Stimulated activated CD4-positive, alpha-beta T cell treated with anti-CD3 and anti-CD28 coated beads, TNF-alpha, amount 100 ng/mL, for 24 hours (primary cell): Measurements from ENCODE around the gene UBR3.
A peak's percentile ranks its signal among the peaks of the same experiment; 100 is the strongest.
"Not testable (repeated sequence)": the region's sequence is repeated elsewhere in the genome, so short reads cannot be mapped to it uniquely, and the experiment has no call there.

Experiments
- DNase-seq, 3 experiments: peaks; one replicate each; pipeline ENCODE4 v3.0.0-alpha.2; 2020; ENCODE audit warnings: low read depth in 3 of 3

The UBR3 gene, protein sequence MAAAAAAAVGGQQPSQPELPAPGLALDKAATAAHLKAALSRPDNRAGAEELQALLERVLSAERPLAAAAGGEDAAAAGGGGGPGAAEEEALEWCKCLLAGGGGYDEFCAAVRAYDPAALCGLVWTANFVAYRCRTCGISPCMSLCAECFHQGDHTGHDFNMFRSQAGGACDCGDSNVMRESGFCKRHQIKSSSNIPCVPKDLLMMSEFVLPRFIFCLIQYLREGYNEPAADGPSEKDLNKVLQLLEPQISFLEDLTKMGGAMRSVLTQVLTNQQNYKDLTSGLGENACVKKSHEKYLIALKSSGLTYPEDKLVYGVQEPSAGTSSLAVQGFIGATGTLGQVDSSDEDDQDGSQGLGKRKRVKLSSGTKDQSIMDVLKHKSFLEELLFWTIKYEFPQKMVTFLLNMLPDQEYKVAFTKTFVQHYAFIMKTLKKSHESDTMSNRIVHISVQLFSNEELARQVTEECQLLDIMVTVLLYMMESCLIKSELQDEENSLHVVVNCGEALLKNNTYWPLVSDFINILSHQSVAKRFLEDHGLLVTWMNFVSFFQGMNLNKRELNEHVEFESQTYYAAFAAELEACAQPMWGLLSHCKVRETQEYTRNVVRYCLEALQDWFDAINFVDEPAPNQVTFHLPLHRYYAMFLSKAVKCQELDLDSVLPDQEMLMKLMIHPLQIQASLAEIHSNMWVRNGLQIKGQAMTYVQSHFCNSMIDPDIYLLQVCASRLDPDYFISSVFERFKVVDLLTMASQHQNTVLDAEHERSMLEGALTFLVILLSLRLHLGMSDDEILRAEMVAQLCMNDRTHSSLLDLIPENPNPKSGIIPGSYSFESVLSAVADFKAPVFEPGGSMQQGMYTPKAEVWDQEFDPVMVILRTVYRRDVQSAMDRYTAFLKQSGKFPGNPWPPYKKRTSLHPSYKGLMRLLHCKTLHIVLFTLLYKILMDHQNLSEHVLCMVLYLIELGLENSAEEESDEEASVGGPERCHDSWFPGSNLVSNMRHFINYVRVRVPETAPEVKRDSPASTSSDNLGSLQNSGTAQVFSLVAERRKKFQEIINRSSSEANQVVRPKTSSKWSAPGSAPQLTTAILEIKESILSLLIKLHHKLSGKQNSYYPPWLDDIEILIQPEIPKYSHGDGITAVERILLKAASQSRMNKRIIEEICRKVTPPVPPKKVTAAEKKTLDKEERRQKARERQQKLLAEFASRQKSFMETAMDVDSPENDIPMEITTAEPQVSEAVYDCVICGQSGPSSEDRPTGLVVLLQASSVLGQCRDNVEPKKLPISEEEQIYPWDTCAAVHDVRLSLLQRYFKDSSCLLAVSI (N-terminal part only)

DNA sequence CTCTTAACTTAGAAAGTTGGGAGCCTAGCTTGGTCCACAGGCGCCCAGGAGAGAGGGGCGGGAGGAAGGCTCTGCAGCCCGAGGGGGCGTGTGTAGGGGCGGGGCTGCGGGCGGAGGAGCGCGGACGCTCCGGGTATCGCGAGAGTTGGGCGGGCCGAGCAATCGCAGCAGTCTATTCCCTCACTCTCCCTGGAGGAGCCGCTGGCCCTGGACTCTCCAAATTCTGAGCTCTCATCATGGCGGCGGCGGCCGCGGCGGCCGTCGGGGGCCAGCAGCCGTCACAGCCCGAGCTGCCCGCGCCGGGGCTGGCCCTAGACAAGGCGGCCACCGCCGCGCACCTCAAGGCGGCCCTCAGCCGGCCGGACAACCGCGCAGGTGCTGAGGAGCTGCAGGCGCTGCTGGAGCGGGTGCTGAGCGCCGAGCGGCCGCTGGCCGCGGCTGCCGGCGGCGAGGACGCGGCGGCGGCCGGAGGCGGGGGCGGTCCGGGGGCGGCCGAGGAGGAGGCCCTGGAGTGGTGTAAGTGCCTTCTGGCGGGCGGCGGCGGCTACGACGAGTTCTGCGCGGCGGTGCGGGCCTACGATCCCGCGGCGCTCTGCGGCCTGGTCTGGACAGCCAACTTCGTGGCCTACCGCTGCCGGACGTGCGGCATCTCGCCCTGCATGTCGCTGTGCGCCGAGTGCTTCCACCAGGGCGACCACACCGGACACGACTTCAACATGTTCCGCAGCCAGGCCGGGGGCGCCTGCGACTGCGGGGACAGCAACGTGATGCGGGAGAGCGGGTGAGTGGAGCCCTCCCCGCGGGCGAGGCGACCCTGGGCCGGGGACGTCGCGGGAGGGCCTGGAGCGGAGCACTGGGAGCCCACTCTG, at the start of gene UBR3:
Gene UBR3, plus strand, starts transcription at position 183 of the 869 bp plus-strand sequence. Its CDS starts 54 bp downstream, at position 237.
- DNase-seq, result peak; percentile 83 to 91 (median 84)

DNA sequence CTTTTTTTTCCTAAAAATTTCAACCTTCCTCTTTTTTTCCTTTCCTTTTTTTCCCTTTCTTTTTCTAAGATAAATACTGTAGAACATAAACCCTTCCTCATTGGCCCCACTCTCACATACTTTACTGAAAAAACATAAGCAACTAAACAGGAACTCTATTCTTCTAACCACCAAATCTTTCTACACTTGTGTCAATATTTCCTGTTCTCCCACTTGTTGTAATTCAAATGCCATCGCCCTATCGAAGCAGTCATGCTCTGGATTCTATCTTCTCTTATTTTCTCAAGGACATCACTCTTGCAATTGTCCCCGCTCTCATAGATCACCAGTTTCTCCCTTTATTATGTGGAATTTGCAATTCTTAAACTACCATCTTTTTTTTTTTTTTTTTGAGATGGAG, 48.8 kb upstream of the UBR3 start:
- no peak for DNase-seq

DNA sequence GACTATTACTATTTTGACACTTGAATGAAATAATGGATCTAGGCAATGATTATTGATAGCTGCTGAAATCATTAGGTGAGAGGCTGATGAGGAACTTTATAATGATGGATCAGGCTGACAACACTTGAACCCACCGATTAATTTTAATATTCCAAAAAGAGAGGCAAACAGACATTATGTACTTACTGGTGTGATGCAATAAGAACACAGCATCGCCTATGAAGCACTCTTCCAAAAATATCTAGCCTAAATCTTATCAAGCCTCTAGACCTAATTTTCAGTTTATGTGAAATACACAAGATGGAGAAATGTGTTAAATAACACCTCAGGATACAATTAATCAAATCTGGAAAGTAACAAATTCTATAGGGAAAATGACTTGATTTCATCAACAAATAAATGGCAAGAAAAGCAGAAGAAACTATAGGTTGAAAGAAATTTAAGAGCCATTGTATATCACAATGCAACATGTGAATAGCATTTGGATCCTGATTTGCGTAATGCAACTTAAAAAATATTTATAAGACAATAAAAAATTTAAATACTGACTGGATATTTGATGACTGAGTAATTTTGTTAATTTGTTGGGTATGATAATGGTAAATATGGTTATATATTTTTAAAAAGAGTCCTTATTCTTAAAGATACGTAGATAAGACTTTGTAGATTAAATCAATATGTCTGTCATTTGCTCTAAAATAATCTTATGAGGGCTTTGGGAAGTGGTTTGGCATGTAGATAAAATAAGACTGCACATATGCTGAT, 45.8 kb upstream of the UBR3 start:
- no peak for DNase-seq

DNA sequence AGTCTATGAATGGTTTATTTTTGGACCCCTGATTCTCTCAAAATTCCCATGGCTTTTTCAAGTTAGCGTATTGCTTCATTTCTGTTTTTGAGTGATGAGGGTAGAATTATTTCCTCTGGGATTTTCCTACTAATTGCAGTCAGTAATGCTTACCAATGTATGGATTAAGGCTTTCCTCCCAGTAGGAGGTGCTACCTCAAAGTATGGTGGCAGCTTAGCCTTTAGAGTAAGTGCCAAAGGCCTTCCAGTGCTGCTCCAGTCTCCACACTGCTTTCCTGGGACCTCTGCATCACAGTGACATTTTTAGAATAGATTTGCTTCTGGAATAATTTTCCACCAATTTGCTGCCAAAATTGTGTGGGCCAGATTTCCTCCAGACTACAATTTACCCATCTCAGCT, 44.7 kb upstream of the UBR3 start:
- DNase-seq, result no peak

DNA sequence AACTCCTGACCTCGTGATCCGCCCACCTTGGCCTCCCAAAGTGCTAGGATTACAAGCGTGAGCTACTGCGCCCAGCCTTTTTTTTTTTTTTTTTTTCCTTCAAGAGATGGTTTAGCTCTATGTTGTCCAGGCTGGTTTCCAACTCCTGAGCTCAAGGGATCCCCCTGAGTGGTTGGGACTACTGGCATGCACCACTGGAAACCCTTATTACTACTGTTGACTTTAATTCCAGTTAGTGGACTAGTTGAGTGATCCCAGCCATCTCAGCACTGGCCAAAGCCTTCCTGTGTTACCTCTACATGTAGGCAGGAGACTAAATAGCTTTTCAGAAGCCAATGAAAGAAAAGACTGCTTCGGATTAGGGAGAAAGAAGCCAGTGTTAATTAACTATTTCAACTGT, 36.7 kb upstream of the UBR3 start:
- DNase-seq, result no peak

DNA sequence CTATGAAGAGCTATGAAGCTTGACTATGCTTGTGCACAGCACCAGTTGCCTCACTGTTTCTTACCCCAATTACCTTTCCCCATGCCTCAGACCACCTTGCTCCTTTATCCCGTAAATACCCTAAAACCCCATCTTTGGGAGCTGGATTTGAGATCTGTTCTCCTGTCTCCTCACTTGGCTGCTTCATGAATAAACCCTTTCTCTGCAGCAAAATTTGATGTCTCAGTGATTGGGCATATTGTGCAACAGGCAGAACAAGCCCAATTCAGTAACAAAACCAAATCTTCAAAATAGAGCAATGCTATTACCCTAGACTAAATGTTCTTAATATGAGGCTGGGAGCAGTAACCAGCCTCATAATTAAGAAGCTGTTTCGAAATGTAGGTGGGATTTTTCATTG, 32.1 kb upstream of the UBR3 start:
- DNase-seq, result no peak

DNA sequence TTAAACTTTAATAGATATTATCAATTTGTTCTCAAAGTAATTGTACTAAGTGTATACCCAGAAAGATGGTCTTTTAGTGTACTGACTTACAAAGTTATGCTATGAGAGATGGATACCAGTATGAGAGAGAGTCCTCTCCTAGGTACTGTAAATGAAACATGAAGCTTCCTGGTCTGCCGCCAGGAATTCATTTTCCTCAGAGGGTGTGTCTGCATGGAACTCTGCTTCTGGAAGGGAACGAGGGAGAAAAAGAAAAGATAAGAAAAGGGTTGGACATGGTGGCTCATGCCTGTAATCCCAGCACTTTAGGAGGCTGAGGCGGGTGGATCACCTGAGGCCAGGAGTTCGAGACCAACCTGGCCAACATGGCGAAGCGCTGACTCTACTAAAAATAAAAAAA, 30.8 kb upstream of the UBR3 start:
- DNase-seq, result no peak

DNA sequence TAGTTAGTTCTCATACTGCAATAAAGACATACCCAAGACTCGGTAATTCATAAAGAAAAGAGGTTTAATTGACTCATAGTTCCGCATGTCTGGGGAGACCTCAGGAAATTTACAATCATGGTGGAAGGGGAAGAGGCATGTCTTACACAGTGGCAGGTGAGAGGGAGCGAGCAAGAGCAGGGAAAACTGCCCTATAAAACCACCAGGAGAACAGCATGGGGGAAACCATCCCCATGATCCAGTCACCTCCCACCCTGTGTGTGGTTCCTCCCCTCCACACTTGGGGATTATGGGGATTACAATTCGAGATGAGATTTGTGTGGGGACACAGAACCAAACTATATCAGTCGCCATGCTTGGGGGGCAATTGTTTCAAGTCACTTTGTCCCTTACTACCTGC, 29.7 kb upstream of the UBR3 start:
- no peak for DNase-seq

DNA sequence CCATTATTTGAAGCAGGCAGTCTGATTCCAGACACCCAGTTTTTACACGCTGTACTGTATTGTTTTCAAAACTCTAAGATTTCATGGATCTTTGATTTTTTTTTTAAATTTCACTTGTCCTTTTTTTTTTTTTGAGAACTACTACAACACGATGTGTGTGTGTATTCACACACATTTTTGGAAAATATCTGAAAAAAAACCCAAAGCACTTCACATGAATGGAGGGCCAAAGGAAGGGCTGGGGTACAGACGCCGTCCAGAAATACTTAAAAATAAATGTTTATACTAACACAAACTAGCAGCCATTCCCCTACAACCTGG, 28.9 kb upstream of the UBR3 start:
- no peak for DNase-seq

DNA sequence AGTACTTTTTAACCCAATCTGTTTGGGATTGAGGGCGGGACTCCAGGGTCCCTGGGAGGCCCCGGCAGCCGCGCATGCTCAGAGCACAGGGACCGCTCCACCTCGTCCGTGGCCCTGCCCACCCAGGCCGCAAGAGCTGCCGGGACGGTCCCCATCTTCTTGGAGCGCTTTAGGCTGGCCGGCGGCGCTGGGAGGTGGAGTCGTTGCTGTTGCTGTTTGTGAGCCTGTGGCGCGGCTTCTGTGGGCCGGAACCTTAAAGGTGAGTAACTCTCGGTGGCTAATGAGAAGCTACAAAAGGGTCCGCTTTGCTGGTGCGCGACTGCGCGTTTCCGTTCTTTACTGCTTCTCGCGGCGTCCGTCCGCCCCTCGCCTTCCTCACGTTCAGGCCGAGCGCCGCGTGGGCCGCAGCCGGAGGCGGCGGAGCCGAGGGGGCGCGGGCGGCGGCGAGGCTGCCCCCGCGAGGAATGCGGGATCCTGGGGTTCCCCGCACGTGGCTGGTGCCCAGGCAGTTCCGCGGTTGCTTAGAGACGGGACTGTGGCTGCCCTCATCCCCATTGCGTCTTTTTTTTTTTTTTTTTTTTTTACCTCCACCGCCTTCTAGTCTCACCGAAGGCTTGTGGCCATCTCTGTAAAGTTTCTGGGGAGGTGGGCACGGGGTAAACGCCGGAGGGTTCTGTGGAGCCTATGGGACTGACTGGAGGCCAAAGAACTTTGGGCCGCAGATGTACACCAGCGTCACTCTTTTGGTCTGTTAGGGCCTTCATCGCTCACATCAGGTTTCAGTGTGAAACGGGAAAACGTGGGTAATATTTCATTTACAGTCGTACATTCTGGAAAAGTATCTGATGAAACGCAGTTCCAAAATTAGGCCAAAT, 28.3 kb upstream of the UBR3 start, which contains the start of gene SSB:
Gene SSB, plus strand, starts transcription at position 154 of the 875 bp plus-strand sequence. CDS start 2,090 bp downstream, outside the sequence.
- DNase-seq, result peak; percentile 86 to 96 (median 89)

DNA sequence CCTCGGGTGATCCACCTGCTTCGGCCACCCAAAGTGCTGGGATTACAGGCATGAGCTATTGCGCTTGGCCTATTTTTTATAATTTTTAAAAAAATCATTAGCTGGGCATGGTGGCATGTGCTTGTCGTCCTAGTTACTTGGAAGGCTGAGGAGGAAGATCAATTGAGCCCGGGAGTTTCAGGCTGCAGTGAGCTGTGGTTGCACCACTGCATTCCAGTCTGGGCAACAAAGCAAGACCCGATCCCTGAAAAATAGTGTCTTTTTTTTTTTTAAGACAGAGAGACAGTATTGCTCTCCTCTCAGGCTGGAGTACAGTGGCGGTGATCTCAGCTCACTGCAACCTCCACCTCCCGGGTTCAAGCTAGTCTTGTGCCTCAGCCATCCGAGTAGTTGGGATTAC, 23.8 kb upstream of the UBR3 start:
- no peak for DNase-seq

DNA sequence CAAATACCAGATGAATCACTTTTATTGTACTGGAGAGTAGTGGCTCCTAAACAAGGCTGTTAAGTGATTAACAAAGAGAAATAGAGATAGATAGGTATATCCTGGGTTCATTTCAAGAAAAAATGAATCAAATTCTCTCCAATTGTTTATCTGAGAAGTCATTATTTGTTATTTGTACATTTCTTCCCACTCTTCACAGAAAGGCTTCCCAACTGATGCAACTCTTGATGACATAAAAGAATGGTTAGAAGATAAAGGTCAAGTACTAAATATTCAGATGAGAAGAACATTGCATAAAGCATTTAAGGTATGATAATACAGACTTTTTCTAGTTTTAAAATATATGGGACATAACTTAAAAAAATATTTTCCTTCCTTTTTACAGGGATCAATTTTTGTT, 20.7 kb upstream of the UBR3 start:
- no peak for DNase-seq

DNA sequence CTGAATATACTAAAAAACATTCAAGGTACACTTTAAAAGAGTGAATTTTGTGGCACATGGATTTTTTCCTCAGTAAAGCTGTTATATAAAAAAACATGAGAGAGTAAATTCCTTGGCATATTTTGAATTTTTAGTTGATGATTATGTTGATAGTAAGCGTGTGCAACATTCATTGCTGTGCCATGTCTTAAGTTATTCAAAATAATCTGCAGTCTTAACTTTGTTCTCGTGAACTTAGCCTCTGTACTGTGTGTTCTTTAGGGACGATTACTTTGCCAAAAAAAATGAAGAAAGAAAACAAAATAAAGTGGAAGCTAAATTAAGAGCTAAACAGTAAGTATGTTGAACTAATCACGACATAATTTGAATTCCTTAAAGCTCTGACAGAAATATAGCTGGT, 19.0 kb upstream of the UBR3 start:
- DNase-seq, result no peak

DNA sequence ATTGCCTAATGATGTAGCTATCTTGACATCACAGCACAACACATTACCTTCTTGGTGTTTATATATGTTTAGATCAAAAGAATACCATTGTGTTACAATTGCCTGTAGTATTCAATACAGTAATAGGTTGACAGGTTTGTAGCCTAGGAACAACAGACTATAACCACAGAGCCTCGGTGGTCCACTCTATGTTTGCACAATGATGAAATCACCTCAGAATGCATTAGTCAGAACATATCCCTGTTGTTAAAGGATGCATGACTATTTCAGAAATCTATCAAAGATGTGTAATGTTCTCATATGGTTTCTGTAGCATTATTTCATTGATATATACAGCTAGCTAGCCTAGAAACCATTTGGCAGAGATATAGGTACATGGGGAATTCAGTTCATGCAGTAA, 11.4 kb upstream of the UBR3 start:
- no peak for DNase-seq

DNA sequence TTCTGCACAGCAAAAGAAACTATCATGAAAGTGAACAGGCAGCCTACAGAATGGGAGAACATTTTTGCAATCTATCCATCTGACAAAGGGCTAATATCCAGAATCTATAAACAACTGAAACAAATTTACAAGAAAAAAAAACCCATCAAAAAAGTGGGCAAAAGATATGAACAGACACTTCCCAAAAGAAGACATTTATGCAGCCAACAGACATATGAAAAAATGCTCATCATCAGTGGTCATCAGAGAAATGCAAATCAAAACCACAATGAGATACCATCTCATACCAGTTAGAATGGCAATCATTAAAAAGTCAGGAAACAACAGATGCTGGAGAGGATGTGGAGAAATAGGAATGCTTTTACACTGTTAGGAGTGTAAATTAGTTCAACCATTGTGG, 10.3 kb upstream of the UBR3 start:
- not testable (repeated sequence) for DNase-seq

DNA sequence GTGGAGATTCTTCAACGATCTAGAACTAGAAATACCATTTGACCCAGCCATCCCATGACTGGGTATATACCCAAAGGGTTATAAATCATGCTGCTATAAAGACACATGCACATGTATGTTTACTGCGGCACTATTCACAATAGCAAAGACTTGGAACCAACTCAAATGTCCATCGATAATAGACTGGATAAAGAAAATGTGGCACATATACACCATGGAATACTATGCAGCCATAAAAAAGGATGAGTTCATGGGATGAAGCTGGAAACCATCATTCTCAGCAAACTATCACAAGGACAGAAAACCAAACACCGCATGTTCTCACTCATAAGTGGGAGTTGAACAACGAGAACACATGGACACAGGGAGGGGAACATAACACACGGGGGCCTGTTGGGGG, 9.9 kb upstream of the UBR3 start:
- not testable (repeated sequence) for DNase-seq

DNA sequence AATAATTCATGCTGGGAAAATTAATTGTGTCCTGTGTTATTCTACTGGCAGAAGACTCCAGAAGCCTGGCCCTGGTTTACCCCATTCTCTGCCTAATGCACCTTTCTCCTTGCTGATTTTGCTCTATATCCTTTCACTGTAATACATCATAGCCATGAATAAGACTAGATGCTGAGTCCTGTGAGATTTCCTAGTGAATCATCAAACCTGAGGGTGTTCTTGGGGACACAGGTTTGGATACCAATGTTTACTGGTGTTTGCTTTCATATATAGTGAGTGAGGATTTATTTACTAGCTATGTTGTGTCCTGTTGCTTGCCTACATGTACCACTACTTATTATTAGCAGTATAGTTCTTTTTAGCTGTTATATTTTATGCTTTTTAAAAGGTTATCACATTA, 9.0 kb upstream of the UBR3 start:
- DNase-seq, result no peak

DNA sequence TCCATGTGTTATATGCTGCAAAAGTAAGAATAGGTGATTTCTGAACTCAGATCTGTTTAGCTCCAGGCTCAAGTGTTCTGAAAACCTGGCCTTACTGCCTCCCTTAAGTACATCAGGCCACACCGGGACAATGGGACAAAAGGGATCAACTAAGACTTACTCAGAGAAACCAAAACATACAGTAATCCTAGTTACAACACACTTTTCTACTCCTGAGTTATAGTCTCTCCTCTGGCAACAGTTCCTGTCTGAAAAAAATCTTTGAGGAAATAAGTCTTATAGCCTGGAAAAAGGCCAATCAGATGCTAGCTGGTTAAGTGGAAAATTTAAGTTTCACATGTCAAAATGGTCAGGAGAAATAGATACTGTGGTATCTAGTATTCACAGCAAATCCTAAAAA, 8.1 kb upstream of the UBR3 start:
- no peak for DNase-seq

DNA sequence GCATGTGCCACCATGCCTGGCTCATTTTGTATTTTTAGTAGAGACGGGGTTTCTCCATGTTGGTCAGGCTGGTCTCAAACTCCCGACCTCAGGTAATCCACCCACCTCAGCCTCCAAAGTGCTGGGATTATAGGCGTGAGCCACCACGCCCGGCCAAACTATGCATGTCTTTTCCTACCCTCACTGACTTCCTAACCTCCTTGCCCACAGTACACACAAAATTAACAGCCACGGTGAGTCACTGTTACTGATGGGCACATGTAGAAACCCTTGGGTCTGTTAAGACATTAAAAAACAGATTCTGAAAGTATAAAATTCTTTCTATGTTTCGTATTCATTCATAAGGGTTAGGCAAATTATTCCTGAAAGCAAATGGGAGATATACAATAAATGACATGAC, 7.2 kb upstream of the UBR3 start:
- not testable (repeated sequence) for DNase-seq
